Middle frontal gyrus (tissue), 1 donor: ENCODE data around the gene SRC.

Experiments used
- DNase-seq: peaks from one replicate; pipeline ENCODE4 v3.0.0-alpha.2; 2015; ENCODE audit warnings: low spot score; ENCODE audit errors: extremely low spot score

Gene SRC

DNA sequence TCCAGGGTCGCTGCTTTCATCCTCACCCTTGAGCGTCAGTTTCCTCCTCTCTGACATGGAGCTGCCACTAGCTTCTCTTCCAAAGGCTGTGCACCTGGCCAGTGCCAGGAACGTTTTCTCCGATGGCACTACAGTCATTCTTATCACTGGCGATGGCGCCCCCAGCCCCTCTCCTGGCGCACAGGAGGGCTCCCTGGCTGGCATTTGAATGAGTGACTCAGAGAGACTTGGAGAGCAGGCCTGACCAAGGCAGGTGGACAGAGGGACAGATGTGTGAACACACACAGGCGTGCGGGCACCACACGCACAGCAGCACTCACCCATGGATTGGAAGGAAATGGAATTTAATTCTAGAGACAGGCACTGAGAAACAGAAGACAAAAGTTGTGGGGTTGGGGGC is 77.6 kb downstream of the SRC start:
- no peak for DNase-seq

DNA sequence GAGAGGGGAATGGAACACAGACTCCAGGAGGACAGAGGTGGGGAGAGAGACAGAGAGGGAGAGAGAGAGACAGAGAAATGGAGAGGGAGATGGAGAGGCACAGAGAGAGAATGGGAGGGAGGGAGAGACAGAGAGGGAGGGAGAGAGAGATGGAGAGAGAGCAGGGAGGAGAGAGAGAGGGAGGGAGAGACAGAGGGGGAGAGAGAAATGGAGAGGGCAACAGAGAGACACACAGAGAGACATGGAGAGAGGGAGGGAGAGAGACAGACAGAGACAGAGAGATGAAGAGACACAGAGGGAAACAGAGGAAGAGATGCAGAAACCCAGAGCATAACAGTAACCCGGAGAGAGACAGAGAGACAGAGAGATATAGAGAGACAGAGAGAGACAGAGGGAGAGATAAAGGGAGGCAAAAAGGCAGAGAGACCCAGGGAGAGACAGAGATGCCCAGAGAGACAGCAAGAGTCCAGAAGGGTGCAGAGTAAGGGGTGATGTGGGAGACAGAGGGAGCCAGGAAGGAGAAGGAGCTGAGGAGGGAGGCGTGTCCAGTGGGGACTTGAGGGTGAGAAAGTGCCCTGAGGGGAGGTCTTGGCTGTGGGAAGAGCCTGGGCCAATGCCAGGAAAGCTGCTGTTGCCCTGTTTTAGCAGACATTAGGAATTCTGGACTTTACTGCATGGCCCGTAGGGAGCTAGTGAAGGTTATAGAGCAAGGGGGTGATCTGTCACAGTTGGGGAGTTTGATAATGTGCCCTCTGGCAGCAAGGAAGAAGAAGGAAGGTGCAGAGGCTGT is 78.3 kb downstream of the SRC start:
- DNase-seq = no peak

- no peak for DNase-seq
These were observed 79.2 kb downstream of the SRC start for GRCh38 chr20:37425103-37425625.

GRCh38 chr20:37426106-37426505 is 80.2 kb downstream of the SRC start:
- no peak for DNase-seq

DNA sequence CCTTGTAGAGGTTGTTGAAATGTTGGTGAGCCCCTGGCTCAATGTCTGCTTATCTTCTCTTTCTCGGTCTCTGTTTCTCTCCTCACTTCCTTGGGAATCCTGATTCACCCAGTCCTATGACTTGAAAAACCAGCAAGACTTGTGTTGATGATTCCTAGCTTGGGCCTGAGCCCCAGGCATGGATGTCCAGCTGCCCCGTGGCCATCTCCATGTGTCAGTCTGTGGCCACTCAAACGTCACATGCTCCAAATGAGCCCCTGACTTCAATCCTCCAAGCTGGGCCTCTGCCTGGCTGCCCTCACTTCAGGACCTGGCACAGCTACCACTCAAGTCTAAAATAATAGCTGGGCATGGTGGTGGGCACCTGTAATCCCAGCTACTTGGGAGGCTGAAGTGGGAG is 81.0 kb downstream of the SRC start:
- no peak for DNase-seq

GRCh38 chr20:37430044-37430443 is 84.1 kb downstream of the SRC start:
- no peak for DNase-seq

DNA sequence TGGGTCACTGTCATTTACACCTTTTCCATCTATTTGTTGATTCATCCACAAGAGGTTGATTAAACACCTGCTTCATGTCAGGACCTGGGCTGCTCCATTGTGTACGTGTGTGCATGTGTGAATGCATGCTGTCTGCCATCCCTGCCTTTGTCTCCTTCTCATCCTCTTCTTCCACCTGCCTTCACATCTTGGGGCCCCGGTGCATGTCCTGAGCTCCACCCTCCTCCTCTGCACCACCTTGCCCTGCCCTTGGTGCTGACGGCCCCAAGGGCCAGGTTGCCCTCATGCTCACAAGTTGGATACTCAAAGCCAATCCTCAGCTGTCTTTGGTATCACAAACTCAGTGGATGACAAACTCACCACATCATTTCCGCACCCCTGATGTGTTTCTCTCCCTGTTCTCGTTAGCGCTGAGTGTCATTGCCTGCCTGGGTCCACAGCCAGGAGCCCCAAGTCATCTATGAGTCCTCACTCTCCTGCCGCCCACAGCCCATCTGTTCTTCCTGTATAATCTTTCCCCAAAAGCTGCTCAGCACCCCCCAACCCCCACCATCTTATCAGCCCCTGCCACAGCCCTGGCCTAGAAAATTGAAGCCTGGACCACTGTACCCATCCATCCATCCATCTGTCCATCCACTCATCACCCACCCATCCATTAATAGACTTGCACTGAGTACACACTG is 85.0 kb downstream of the SRC start:
- peak; percentile 36 for DNase-seq

GRCh38 chr20:37431786-37432185 is 85.8 kb downstream of the SRC start:
- no peak for DNase-seq

- no peak for DNase-seq
These were observed 86.7 kb downstream of the SRC start for GRCh38 chr20:37432606-37433005.

- DNase-seq = no peak
These were observed 89.7 kb downstream of the SRC start for GRCh38 chr20:37435607-37436006.

DNA sequence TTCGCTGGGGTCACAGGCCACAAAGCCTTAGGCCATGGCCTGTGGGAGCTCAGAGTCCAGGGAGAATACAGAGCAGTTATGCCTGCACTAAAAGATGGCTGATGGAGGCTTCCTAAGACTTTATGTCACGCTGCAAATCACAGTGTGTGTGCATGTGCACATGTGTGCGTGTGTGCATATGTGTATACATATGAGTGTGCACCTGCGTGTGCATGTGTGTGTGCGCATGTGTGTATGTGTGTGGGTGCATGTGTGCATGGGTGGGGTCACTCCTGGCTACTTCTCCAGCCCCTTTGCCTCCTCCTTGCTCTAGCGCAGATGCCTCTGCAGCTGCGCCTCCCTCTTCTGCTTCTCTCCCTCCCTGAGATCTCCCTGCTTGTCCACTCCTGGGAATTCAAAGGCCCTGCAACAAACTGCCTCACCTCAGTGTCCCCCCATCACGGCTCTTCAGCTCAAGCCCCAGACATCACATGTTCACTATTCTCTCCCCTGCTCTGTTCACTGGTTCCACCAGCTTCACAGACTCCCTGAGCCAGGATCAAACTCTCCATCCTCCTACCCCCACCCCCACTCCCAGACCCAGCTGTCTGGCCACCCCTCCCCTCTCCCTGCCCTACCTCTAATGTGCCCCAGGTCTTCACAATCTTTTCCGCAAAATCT is 90.7 kb downstream of the SRC start:
- no peak for DNase-seq

DNA sequence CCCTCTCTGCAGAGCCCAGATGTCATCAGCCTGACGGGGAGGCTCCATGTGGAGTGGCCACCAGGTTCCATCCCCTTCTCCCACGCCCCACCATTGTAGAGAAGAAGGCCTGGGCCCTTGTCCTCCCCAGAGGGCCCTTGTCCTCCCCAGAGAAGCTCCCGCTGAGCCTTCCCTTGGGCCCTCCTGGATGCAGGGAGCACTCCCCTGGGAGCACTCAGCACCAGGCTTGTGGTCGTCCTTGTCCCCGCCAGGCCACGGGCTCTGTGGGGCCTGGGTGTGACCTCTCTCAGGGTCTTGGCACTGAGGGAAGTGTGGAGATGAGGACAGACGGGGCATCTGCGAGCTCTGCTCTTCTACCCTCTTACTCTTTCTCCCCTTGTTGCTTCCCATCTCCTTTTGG is 91.7 kb downstream of the SRC start:
- no peak for DNase-seq

DNA sequence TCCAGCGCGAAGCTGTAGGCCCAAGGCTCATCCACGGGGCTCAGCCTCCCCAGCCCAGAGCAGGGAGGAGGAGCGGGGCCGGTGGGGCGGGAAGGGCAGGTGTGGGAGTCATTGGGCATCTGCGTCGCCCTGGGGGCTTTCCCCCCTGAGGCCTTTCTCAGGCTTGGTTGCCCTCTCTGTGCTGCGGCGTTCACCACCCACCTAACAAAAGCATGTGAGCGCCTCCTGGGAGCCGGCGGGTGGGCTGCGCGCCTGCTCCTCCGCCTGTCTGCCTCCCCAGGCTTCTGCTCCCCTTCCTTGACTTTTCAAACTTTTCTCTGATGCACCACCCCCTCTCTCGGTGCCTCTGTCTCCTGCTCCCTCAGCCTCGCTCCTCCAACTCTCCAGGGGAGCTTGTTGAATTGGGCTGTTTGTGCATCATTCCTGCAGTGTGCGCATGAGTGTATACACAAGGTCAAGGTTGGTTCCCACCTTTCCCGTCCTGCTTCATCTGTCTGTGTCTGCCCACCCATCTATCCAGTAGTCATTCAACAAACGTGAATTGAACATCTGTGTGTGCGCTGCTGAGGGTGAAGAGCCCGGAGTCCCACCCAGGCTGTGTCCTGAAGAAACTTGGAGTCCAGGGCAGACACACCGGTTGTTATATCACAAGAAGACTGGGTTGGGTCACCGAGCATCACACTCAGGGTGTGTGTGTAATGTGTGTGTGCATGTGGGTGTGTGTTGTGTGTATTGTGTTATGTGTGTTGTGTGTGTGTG is 92.7 kb downstream of the SRC start:
- DNase-seq = no peak

GRCh38 chr20:37439223-37439933 is 93.4 kb downstream of the SRC start:
- no peak for DNase-seq

GRCh38 chr20:37441023-37441422 is 95.1 kb downstream of the SRC start:
- DNase-seq = no peak

DNA sequence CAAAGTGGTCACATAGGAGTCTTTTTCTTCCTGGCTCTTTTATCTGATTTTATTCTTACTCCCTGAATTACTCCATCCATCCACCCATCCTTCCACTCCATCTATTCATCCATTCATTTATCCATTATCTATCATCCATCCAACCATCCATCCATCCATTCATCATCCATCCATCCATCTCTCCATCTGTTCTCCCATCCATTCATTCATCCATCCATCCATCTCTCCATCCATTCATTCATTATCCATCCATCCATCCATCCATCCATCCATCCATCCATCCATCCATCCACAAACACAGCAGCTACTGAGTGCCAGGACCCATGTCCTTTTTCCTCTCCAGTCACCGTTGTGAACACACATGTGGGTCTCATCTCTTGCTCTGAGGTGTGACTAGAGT is 96.6 kb downstream of the SRC start:
- no peak for DNase-seq

- DNase-seq = no peak
These were observed 97.0 kb downstream of the SRC start for GRCh38 chr20:37442986-37443385.

- DNase-seq = no peak
These were observed 97.7 kb downstream of the SRC start for GRCh38 chr20:37443596-37443995.

DNA sequence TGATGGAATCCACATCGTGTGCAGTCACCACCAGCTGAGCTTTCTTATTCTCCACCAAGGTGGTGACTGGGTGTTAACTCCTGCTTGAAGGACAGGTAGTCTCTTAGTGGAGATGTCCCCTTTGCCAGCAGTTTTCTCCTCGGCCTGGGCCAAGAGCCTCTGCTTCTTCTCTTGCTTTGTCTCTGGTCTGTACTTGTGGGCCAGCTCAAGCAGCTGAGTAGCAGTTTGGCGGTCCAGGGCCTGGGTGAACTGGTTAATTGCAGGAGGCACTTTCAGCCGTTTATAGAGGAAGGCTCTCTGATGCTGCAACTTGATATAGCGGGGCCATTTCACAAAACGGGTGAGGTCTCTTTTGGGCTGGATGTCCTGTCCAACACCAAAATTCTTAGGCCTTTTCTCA is 99.1 kb downstream of the SRC start:
- DNase-seq = no peak

DNA sequence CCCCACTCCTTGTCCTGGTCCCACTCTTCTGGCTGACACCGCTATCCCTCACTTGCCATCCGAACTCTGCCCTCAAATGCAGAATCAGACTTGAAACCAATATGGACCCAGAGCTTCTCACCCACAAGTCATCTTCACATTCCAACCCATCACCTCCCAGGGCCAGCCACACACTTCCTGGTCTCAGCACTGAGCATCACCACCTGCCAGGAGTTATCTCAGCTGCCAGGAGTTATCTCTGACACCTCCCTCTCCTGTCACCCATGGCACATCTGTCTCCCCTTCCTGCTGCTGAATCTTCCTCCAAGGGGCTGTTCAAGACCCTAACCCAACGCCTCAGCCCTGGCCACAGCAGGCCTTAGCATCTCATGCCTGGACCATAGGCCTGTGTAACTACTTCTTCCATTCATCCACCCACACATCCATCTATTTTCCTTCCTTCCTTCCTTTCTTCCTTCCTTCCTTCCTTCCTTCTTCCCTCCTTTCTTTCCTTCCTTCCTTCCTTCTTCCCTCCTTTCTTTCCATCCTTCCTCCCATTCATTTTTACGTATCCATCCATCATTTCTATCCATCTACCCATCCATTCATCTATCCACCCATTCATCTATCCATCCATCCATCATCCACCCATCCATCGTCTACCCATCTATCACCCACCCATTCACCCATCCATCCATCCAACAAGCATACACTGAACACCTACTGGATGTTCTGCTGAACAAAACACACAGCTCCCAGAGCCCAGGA is 100.5 kb downstream of the SRC start:
- no peak for DNase-seq
